Common myeloid progenitor, CD34-positive (primary cell): ENCODE data around the gene PLAGL1.

Source experiments
- CTCF ChIA-PET: fragments of 350-600 bp; sonication (Branson Sonifier 250); formaldehyde crosslinking; loops from one replicate; lab custom pipeline; 2021; ENCODE audit warnings: antibody characterized with exemption; lab: Charles Lee
- POLR2A ChIA-PET: fragments of 350-600 bp; sonication (Branson Sonifier 250); formaldehyde crosslinking; loops from one replicate; lab custom pipeline; 2021; ENCODE audit warnings: antibody characterized with exemption; lab: Charles Lee
- DNase-seq, 3 donors: peaks; one replicate each; pipeline versions ENCODE4 v3.0.0 to v3.0.0-alpha.2; 2013
- H3K27ac ChIP-seq, 2 experiments: 1 replicate in 1 of 2; 2 replicates in 1 of 2; pipeline ENCODE4 v1.7.0; 2013; ENCODE audit warnings: inconsistent platforms in 2 of 2, low read length in 2 of 2, mild to moderate bottlenecking in 2 of 2, low read depth in 1 of 2, moderate library complexity in 1 of 2; ENCODE audit not compliant: severe bottlenecking in 2 of 2, insufficient read depth in 1 of 2, poor library complexity in 1 of 2
- H3K27me3 ChIP-seq, 5 experiments: replicated peaks in 2 of 5; 1 replicate in 3 of 5; 2 replicates in 2 of 5; pipeline versions ENCODE4 v1.6.1 to v1.7.0; 2013; ENCODE audit warnings: low read length in 4 of 5, mild to moderate bottlenecking in 2 of 5, moderate library complexity in 2 of 5, inconsistent platforms in 1 of 5; ENCODE audit not compliant: insufficient read depth in 5 of 5, control insufficient read depth in 4 of 5
- H3K36me3 ChIP-seq, 4 experiments: 1 replicate in 2 of 4; 2 replicates in 2 of 4; pipeline versions ENCODE4 v1.6.1 to v1.7.0; 2013; ENCODE audit warnings: low read length in 3 of 4, control low read depth in 1 of 4, mild to moderate bottlenecking in 1 of 4; ENCODE audit not compliant: control insufficient read depth in 4 of 4, insufficient read depth in 4 of 4
- H3K4me1 ChIP-seq, 4 experiments: 1 replicate in 3 of 4; 2 replicates in 1 of 4; pipeline versions ENCODE4 v1.6.1 to v1.7.1; 2013; ENCODE audit warnings: low read length in 3 of 4, mild to moderate bottlenecking in 3 of 4, control low read depth in 1 of 4, inconsistent platforms in 1 of 4, moderate library complexity in 1 of 4; ENCODE audit not compliant: control insufficient read depth in 4 of 4, insufficient read depth in 4 of 4; ENCODE audit errors: control extremely low read depth in 1 of 4
- H3K4me3 ChIP-seq, 7 experiments: 1 replicate in 4 of 7; 2 replicates in 3 of 7; pipeline versions ENCODE4 v1.5.1 to v1.7.0; 2013; ENCODE audit warnings: mild to moderate bottlenecking in 7 of 7, low read length in 6 of 7, moderate library complexity in 6 of 7, inconsistent platforms in 2 of 7, low read depth in 2 of 7, control low read depth in 1 of 7; ENCODE audit not compliant: insufficient read depth in 4 of 7, control insufficient read depth in 1 of 7; ENCODE audit errors: extremely low read depth in 1 of 7
- H3K9me3 ChIP-seq, 5 experiments: 1 replicate in 4 of 5; 2 replicates in 1 of 5; pipeline versions ENCODE4 v1.6.1 to v1.7.1; 2013; ENCODE audit warnings: low read length in 4 of 5, mild to moderate bottlenecking in 2 of 5, inconsistent platforms in 1 of 5, low read depth in 1 of 5, moderate library complexity in 1 of 5; ENCODE audit not compliant: control insufficient read depth in 4 of 5, insufficient read depth in 2 of 5; ENCODE audit errors: control extremely low read depth in 1 of 5
- WGBS: methylation state at CpG from one replicate; pipeline ENCODE4 v1.1.5; 2013; ENCODE audit not compliant: insufficient coverage; 5-methylcytosine and 5-hydroxymethylcytosine counted together

Gene PLAGL1

DNA sequence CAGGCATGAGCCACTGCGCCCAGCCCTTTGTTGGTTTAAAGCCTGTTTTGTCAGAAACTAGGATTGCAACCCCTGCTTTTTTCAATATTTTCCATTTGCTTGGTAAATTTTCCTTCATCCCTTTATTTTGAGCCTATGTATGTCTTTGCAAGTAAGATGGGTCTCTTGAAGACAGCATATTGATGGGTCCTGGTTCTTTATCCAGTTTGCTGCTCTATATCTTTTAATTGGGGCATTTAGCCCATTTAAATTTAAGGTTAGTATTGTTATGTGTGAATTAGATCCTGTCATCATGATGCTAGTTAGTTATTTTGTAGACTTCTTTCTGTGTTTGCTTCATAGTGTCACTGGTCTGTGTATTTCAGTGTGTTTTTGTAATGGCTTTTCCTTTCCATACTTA, 97.0 kb downstream of the PLAGL1 start:
- Histone ChIP-seq H3K27ac (no peak overlapping the region), H3K4me3 (no peak overlapping the region), H3K9me3 (peaks cover 0 to 22% (median 7%) of the 10 kb centered on the region in 5 experiments), H3K36me3 (no peaks in the 10 kb centered on the region), H3K27me3 (no peaks in the 10 kb centered on the region), H3K4me1 (no peaks in the 10 kb centered on the region)
- no CpG with 5 or more reads among the region's 1 CpG for WGBS
- ChIA-PET POLR2A (no interaction called here), CTCF (no interaction called here)
- peak in 1 of 3 donors; percentile 11 for DNase-seq

DNA sequence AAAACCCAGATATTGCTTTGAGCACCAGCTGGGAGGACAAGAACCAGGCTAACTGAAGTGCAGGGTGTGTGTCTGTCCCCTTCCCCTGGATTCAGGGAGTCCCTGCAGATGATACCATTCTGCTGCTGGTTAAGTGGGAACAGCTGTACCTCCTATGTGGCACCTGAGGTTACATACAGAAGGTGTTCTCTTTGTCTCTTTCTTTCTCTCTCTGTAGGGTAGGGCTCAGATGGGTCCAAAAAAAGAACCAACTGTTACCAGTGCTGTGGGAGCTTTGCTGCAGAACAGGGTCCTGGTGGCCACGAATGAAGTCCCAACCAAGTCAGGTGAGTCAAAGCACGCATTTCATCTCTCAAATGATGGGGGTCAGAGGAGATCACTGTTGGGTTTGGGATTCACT, 105.2 kb downstream of the PLAGL1 start:
- POLR2A ChIA-PET: no interaction called here
- peaks cover 0 to 3% (median 0%) of the 10 kb centered on the region in 4 experiments for H3K4me1 ChIP-seq
- CTCF ChIA-PET: no interaction called here
- H3K27ac ChIP-seq: no peak overlapping the region
- no peak overlapping the region for H3K4me3 ChIP-seq
- H3K36me3 ChIP-seq: no peaks in the 10 kb centered on the region
- DNase-seq: no peak
- H3K27me3 ChIP-seq: no peaks in the 10 kb centered on the region
- H3K9me3 ChIP-seq: no peaks in the 10 kb centered on the region
- WGBS: 100% methylated on average over 2 of the region's 2 CpGs

DNA sequence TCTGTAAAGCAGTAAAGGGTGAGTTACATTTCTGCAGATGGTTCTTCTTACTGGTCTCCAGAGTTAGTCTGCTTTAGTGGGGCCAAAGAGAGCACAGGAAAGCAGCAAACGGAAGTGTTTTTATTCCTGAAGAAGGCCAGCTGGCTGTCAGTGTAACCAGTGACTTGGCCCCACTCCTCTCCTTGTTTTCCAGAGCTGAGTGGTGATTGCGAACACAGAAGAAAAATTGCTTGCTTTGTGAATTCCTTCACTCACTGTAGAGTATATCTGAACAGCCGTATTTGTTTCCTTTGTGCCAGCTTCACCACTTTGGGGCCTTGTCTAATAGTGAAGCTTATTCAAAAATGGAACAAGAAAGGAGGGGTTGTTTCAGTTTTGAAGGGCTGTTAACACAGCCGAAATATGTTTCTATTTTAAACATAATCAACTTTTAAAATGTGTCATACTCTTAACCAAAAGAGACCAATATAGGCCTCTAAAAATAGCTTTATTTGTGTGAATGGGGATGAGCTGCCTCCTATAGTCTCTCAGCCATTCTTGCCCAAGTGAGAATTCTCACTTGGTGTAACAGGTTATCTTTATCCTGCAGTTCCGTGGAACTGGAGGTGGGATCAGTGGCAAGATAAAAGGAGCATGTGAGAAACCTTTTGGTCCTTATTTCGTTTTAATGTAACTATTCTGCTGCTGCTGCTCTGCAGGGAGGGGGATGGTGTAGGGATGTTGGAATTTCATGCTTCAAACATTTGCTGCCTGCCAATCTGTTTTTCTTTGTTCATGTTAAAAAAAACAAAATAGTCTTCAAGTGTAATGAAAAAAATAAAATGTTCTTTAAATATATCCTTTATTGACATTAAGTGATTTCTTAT, 105.9 kb downstream of the PLAGL1 start:
- ChIA-PET CTCF (no interaction called here), POLR2A (no interaction called here)
- no peak overlapping the region for H3K4me3 ChIP-seq
- no peaks in the 10 kb centered on the region for H3K36me3 ChIP-seq
- H3K27me3 ChIP-seq: no peaks in the 10 kb centered on the region
- peaks cover 0 to 3% (median 0%) of the 10 kb centered on the region in 4 experiments for H3K4me1 ChIP-seq
- WGBS: 69% methylated on average over 4 of the region's 6 CpGs
- no peak overlapping the region for H3K27ac ChIP-seq
- peak in 2 of 3 donors; percentile 4 to 11 for DNase-seq
- no peaks in the 10 kb centered on the region for H3K9me3 ChIP-seq

DNA sequence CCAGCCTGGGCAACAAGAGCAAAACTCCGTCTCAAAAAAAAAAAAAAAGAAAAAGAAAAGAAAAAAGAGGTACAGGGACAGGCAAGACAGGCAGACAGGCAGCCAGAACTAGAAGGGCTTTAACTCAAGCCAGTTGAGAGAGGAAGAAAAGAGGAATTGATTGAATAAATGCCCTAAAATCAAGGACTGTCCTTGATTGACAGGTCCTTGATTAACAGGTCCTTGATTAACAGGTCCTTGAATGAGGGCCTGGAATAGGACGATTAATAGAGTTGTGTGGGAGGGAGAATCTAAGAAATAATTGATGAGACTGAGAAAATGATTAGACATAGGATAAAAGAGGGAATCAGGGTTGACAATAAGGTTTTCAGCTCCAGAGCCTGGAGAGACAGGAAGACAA, 107.7 kb downstream of the PLAGL1 start:
- Histone ChIP-seq H3K36me3 (no peaks in the 10 kb centered on the region), H3K27me3 (no peaks in the 10 kb centered on the region), H3K4me3 (no peak overlapping the region), H3K4me1 (peaks cover 0 to 3% (median 0%) of the 10 kb centered on the region in 4 experiments), H3K9me3 (no peaks in the 10 kb centered on the region), H3K27ac (no peak overlapping the region)
- no peak for DNase-seq
- ChIA-PET POLR2A (no interaction called here), CTCF (no interaction called here)
- 100% methylated on average over 2 of the region's 2 CpGs for WGBS

DNA sequence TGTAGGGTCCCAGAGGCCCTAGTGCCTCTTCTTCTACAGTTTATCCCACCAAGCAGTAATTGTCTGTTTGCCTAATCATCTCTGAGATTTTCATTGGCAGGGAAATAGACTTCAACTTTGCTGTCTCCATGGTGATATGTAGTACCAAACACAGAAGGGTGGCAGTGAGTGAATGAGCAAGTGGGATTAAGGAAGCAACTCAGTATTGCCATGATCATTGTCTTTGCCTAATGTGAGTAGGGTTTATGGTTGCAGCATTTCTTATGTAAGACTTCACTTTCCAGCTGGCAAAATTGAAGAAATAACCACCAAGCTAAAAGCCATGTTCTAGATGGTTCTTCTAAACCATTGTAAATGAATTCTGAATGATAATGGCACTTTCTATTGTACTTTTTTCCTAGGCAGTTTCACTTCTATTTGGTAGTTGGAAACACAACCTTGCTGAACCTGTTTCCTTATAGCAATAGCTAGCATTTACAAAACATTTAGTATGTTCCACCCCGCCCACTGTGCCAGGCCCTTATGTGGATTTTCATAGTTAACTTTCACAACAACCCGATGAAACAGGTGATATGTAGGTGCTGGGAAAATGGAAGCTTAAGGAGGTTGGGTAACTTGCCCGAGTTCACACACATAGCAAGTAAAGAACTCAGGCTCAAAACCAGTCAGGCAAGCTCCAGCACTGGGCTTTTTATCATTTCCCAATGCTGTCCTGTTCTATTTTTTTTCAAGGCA, 111.8 kb downstream of the PLAGL1 start:
- POLR2A ChIA-PET: interaction anchor here (0.6 kb wide), 1 partner anchor 270 kb away, joined by 3 read pairs; no protein-coding TSS in a partner anchor
- peak in 2 of 3 donors; percentile 41 to 50 for DNase-seq
- H3K27me3 ChIP-seq: no peaks in the 10 kb centered on the region
- H3K27ac ChIP-seq: no peak overlapping the region
- no peak overlapping the region for H3K4me3 ChIP-seq
- H3K36me3 ChIP-seq: no peaks in the 10 kb centered on the region
- CTCF ChIA-PET: interaction anchor here (0.9 to 1.0 kb wide), 2 partner anchors 9 to 13 kb away, joined by 3 read pairs; no protein-coding TSS in a partner anchor
- H3K9me3 ChIP-seq: no peaks in the 10 kb centered on the region
- no peaks in the 10 kb centered on the region for H3K4me1 ChIP-seq
- 93% methylated on average over 3 of the region's 3 CpGs for WGBS

DNA sequence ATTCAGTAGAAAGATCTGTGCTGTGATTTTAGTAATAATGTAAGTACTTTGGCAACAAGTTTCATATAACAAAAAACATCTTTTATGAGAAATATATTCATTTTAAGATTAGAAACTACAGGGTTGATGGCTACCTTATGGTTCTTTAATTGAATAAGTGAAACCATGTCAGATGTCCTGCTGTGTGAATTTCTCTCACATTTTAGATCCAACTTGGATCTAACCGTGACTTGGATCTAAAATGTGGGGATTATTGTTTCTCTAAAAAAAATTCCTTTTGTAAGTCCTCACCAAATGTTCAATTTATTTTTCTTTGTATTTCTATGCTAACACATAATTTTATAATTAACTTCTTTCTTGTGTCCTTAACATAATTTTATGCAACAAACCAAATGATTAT, 113.4 kb downstream of the PLAGL1 start:
- H3K4me1 ChIP-seq: no peaks in the 10 kb centered on the region
- no CpG with 5 or more reads among the region's 1 CpG for WGBS
- ChIA-PET CTCF (no interaction called here), POLR2A (no interaction called here)
- H3K4me3 ChIP-seq: no peak overlapping the region
- no peaks in the 10 kb centered on the region for H3K36me3 ChIP-seq
- no peaks in the 10 kb centered on the region for H3K9me3 ChIP-seq
- no peaks in the 10 kb centered on the region for H3K27me3 ChIP-seq
- H3K27ac ChIP-seq: no peak overlapping the region
- no peak for DNase-seq
